ENCODE measurements around the gene CHMP1A. TPM values are rescaled to one million over a fixed set of nuclear protein-coding genes. Genes with fewer than 3 reads are reported as not detected.

The CHMP1A gene
- total and polyA plus RNA-seq, 9 donors, result 13.2 to 76.8 (median 49.2) TPM

DNA sequence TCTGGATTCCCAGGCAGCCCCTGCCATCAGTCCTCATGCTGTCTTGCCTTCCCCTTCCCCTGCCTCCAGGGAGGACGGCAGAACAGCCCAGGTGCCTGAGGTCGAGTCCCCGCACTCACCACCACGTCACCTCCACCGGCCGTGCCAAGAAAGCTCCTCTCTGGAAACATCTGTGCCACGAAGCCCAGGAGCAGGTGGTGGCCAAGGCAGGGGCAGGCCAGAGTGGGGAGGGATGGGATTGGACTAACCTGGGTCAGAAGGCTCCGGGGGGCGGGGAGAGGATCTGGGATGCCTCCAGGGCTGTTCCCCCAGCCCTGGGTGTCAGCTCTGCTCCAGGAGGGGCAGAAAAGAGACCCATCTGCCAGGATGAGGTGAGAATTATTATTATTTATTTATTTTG, 51.5 kb downstream of the CHMP1A start:
- intact Hi-C loops (cut with DNase I), result no loop called here
- H3K4me1 ChIP-seq (ENCODE audit: insufficient read depth), result no peaks in the 10 kb centered on the region
- no peak overlapping the region for H3K27ac ChIP-seq
- no peaks in the 10 kb centered on the region for H3K27me3 ChIP-seq
- H3K9me3 ChIP-seq, result no peaks in the 10 kb centered on the region
- no peak overlapping the region for H3K4me3 ChIP-seq
- TF ChIP-seq, protein P1, sequence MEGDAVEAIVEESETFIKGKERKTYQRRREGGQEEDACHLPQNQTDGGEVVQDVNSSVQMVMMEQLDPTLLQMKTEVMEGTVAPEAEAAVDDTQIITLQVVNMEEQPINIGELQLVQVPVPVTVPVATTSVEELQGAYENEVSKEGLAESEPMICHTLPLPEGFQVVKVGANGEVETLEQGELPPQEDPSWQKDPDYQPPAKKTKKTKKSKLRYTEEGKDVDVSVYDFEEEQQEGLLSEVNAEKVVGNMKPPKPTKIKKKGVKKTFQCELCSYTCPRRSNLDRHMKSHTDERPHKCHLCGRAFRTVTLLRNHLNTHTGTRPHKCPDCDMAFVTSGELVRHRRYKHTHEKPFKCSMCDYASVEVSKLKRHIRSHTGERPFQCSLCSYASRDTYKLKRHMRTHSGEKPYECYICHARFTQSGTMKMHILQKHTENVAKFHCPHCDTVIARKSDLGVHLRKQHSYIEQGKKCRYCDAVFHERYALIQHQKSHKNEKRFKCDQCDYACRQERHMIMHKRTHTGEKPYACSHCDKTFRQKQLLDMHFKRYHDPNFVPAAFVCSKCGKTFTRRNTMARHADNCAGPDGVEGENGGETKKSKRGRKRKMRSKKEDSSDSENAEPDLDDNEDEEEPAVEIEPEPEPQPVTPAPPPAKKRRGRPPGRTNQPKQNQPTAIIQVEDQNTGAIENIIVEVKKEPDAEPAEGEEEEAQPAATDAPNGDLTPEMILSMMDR (IDR thresholded peaks at IDR 0.05), result no peak
- TF ChIP-seq POLR2A (IDR thresholded peaks at IDR 0.05) (no peak), EP300 (IDR thresholded peaks at IDR 0.05) (no peak)
- no peaks in the 10 kb centered on the region for H3K36me3 ChIP-seq
- no peak for DNase-seq
- 74 to 86% (median 77%) methylated on average over 9 of the region's 9 CpGs for WGBS, 3 donors

DNA sequence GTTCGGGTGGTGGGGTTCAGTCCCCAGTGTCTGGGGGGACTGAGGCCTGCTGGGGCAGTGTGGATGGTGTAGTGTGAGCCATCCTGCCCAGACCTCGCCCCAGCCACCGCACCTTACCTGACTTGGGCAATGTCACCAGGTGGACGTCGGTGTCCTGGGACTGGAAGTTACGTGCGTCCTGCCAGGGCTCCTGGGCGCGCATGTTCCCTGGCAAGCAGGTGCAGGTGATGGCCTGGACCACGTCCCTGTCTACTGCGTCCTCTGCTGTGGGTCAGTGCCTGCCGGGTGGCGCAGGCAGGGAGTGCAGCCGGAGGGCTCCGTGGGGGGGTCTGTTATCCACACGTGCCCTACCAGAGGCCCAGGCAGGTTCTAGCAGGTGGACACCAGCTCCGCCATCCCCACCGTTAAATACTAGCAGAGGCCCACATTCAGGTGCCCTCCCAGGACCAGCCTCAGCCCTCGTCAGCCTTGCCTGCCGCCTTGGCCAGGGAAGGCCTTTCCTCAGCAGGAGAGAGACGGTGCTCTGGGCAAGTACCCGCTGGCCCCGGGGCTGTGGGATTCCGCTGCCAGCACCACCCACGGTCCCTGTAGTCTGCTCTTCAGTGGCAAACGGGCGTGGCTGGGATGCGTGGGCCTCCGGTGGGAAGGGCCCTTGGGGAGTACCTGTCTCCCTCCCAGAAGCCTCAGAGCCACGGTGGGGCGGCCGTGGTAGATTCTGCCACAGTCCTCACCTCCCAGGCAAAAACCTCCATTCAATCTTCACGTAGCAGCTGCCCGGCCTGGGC, 52.1 kb downstream of the CHMP1A start:
- Histone ChIP-seq H3K27ac (no peak overlapping the region), H3K36me3 (no peaks in the 10 kb centered on the region), H3K4me1 (ENCODE audit: insufficient read depth) (no peaks in the 10 kb centered on the region), H3K9me3 (no peaks in the 10 kb centered on the region), H3K27me3 (no peaks in the 10 kb centered on the region), H3K4me3 (no peak overlapping the region)
- TF ChIP-seq, protein P1 (IDR thresholded peaks at IDR 0.05), result no peak
- TF ChIP-seq POLR2A (IDR thresholded peaks at IDR 0.05), result no peak
- no peak for TF ChIP-seq EP300 (IDR thresholded peaks at IDR 0.05)
- WGBS, 3 donors, result 82 to 89% (median 87%) methylated on average over 26 to 34 of the region's 34 CpGs
- DNase-seq, result no peak
- intact Hi-C loops (cut with DNase I), result no loop called here

DNA sequence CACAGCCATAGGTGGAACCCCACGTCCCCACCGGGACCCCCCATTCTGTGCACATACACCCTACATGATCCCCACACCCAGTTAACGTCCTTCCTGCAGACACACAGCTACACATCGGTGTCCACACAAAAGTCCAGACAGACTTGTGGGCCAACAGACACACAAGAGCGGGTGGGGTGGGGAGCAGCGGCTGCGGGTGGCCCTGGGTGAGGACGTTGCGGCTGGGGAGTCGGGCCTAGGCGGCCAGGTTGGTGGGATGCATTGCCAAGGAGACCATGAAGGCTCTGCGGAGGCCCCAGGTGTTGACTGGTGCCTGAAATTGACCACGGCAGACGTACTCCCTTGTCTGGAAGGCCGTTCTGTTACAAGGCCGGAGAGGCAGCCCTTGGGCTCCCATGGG, 52.7 kb downstream of the CHMP1A start:
- Histone ChIP-seq H3K9me3 (no peaks in the 10 kb centered on the region), H3K36me3 (no peaks in the 10 kb centered on the region), H3K4me1 (ENCODE audit: insufficient read depth) (no peaks in the 10 kb centered on the region), H3K27me3 (no peaks in the 10 kb centered on the region), H3K4me3 (no peak overlapping the region), H3K27ac (no peak overlapping the region)
- TF ChIP-seq POLR2A (IDR thresholded peaks at IDR 0.05) (no peak), EP300 (IDR thresholded peaks at IDR 0.05) (no peak)
- TF ChIP-seq, protein P1 (IDR thresholded peaks at IDR 0.05), result no peak
- intact Hi-C loops (cut with DNase I), result no loop called here
- DNase-seq, result no peak
- 67 to 78% (median 68%) methylated on average over 16 of the region's 16 CpGs for WGBS, 3 donors

DNA sequence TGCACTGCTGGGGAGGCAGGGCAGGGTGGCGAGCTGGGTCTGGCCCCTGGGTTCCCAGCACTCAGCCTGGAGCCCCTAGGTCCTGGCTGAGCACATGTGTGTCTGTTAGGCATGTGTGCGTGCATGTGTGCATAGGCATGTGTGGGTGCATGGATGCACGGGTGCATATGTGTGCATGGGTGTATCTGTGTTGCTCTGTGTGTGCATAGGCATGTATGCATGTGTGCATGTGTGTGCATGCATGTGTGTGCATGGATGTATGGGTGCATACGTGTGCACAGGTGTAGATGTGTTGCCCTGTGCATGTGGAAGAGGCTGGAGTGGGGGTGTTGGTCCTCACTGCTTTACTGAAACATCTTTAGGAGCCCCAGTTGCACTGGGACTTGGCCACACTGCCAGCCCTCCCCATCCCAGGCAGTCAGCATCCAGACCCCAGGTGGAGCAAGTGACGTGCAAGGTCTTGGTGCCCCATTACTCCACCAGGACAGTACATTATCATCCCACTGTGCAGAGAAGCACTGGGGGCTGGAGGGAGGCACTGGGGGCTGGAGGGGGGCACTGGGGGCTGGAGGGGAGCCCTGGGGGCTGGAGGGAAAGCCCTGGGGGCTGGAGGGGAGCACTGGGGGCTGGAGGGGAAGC, 54.4 kb downstream of the CHMP1A start:
- no peak for DNase-seq
- Histone ChIP-seq H3K27me3 (no peaks in the 10 kb centered on the region), H3K4me1 (ENCODE audit: insufficient read depth) (no peaks in the 10 kb centered on the region), H3K27ac (no peak overlapping the region), H3K36me3 (no peaks in the 10 kb centered on the region), H3K9me3 (no peaks in the 10 kb centered on the region), H3K4me3 (no peak overlapping the region)
- 27 to 38% (median 27%) methylated on average over 5 of the region's 5 CpGs for WGBS, 3 donors
- TF ChIP-seq, protein P1 (IDR thresholded peaks at IDR 0.05), result no peak
- TF ChIP-seq EP300 (IDR thresholded peaks at IDR 0.05) (no peak), POLR2A (IDR thresholded peaks at IDR 0.05) (no peak)
- intact Hi-C loops (cut with DNase I), result no loop called here

All from ovary (tissue), 9 donors.